Karpas-422 (cell line): Measurements from ENCODE around the gene MATR3. TPM values are rescaled to one million over a fixed set of nuclear protein-coding genes. Genes with fewer than 3 reads are reported as not detected.

ENCODE experiments used
- DNase-seq: peaks from one replicate; pipeline ENCODE4 v3.0.0-alpha.2; 2015
- H2AFZ ChIP-seq: fragments of 200-600 bp; sonication (generic); 2 replicates; pipeline ENCODE4 v1.6.1; 2014; ENCODE audit warnings: antibody characterized with exemption, low read length, mixed read lengths
- H3K27ac ChIP-seq: fragments of 200-600 bp; sonication (generic); 2 replicates; pipeline ENCODE4 v1.5.1; 2014; ENCODE audit warnings: mild to moderate bottlenecking, low read length, moderate library complexity
- H3K27me3 ChIP-seq: fragments of 200-600 bp; sonication (generic); 2 replicates; pipeline ENCODE4 v1.6.1; 2014; ENCODE audit warnings: low read length, mixed read lengths
- H3K36me3 ChIP-seq: fragments of 200-600 bp; sonication (generic); 2 replicates; pipeline ENCODE4 v1.6.1; 2014; ENCODE audit warnings: low read length, mixed read lengths; ENCODE audit not compliant: insufficient read depth
- H3K4me1 ChIP-seq: fragments of 200-600 bp; sonication (generic); 2 replicates; pipeline ENCODE4 v1.6.1; 2014; ENCODE audit warnings: mild to moderate bottlenecking, low read length, mixed read lengths
- H3K4me2 ChIP-seq: fragments of 200-600 bp; sonication (generic); 2 replicates; pipeline ENCODE4 v1.6.1; 2014; ENCODE audit warnings: low read length, low read depth, mild to moderate bottlenecking; ENCODE audit not compliant: poor library complexity, severe bottlenecking
- H3K4me3 ChIP-seq: fragments of 200-600 bp; sonication (generic); 2 replicates; pipeline ENCODE4 v1.5.1; 2014; ENCODE audit warnings: mild to moderate bottlenecking, antibody characterized with exemption, low read length, mixed read lengths
- H3K79me2 ChIP-seq: fragments of 200-600 bp; sonication (generic); 2 replicates; pipeline ENCODE4 v1.6.1; 2014; ENCODE audit warnings: mild to moderate bottlenecking, low read length, mixed read lengths
- H3K9ac ChIP-seq: fragments of 200-600 bp; sonication (generic); 2 replicates; pipeline ENCODE4 v1.6.0; 2014; ENCODE audit warnings: low read length
- H3K9me2 ChIP-seq: fragments of 200-600 bp; sonication (generic), shearing (Covaris generic); replicated peaks from 2 replicates; pipeline ENCODE4 v1.6.0; 2014; ENCODE audit warnings: mild to moderate bottlenecking, low read length, moderate library complexity; ENCODE audit not compliant: insufficient read depth
- H3K9me3 ChIP-seq: fragments of 300-700, 200-600 bp; sonication (generic); 2 replicates; pipeline ENCODE4 v1.6.1; 2014; ENCODE audit warnings: low read length, mixed read lengths
- H4K20me1 ChIP-seq: fragments of 200-600 bp; sonication (generic); 2 replicates; pipeline ENCODE4 v1.6.1; 2014; ENCODE audit warnings: mild to moderate bottlenecking, antibody characterized with exemption, low read length, low read depth; ENCODE audit not compliant: insufficient read depth
- total RNA-seq: library from RNA; depleted of rRNA; stranded (reverse); fragments of >200 nt; shearing (Covaris generic); gene quantifications from 2 replicates; pipeline ENCODE4 v1.2.3, GENCODE V29; 2014; ENCODE audit warnings: low replicate concordance

Gene MATR3
- total RNA-seq, 1 experiment from 2014 or later: 245 TPM

DNA sequence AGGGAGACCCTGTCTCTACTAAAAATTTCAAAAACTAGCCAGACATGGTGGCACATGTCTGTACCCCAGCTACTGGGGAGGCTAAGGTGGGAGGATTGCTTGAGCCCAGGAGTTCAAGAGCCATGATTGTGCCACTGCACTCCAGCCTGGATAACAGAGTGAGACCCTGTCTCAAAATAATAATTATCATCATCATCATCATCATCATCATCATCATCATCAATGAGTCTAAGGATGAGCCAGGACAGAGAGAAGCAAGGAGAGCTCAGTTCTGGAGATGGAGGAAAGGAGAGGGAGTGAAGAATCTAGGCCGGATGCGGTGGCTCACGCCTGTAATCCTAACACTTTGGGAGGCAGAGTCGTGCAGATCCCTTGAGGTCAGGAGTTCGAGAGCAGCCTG lies 36.7 kb upstream of the MATR3 start:
- no peak overlapping the region for H3K4me2 ChIP-seq
- H3K27me3 ChIP-seq: no peaks in the 10 kb centered on the region
- H3K79me2 ChIP-seq: no peaks in the 10 kb centered on the region
- no peak overlapping the region for H3K4me3 ChIP-seq
- no peak overlapping the region for H2AFZ ChIP-seq
- H3K27ac ChIP-seq: no peak overlapping the region
- H3K9ac ChIP-seq: no peak overlapping the region
- no peaks in the 10 kb centered on the region for H4K20me1 ChIP-seq
- no peaks in the 10 kb centered on the region for H3K4me1 ChIP-seq
- DNase-seq: no peak
- H3K36me3 ChIP-seq: no peaks in the 10 kb centered on the region
- H3K9me2 ChIP-seq: no peaks in the 10 kb centered on the region
- H3K9me3 ChIP-seq: no peaks in the 10 kb centered on the region

DNA sequence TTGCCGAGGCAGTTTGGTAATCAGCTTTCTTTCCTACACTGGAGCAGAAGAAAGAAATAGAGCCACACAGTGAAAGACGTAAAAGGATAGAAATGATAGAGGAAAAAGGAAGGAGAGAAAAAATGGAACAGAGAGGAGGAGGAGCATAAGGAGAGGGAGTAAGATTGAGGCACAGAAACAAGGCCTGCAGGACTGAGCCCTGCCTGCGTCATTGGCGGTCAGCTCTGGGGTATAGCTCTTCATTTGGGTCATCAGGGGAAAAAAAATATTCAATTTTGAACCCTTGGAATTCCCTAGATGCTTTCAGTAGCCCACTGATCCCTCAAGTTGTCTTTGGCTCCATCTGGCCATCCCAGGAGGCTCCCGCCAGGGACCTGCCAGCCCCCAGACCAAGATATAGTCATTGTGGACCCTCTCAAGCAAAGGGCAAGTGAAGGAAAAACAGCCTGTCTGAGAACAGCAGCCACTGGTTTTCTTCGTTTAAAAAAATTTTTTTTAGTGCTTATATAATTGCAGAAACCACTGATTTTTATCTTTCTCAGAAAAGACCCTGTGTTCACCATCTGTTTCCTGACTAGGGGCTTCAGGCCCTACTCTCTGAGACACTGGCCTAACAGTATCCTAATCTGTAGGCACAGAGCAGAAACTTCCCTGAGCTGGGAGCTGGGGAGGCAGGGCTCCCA lies 31.3 kb upstream of the MATR3 start:
- no peaks in the 10 kb centered on the region for H3K79me2 ChIP-seq
- H4K20me1 ChIP-seq: no peaks in the 10 kb centered on the region
- no peak overlapping the region for H3K4me2 ChIP-seq
- H2AFZ ChIP-seq: no peak overlapping the region
- DNase-seq: no peak
- H3K9me3 ChIP-seq: no peaks in the 10 kb centered on the region
- no peaks in the 10 kb centered on the region for H3K9me2 ChIP-seq
- no peaks in the 10 kb centered on the region for H3K36me3 ChIP-seq
- no peak overlapping the region for H3K27ac ChIP-seq
- H3K4me1 ChIP-seq: no peaks in the 10 kb centered on the region
- H3K4me3 ChIP-seq: no peak overlapping the region
- no peaks in the 10 kb centered on the region for H3K27me3 ChIP-seq
- H3K9ac ChIP-seq: no peak overlapping the region

DNA sequence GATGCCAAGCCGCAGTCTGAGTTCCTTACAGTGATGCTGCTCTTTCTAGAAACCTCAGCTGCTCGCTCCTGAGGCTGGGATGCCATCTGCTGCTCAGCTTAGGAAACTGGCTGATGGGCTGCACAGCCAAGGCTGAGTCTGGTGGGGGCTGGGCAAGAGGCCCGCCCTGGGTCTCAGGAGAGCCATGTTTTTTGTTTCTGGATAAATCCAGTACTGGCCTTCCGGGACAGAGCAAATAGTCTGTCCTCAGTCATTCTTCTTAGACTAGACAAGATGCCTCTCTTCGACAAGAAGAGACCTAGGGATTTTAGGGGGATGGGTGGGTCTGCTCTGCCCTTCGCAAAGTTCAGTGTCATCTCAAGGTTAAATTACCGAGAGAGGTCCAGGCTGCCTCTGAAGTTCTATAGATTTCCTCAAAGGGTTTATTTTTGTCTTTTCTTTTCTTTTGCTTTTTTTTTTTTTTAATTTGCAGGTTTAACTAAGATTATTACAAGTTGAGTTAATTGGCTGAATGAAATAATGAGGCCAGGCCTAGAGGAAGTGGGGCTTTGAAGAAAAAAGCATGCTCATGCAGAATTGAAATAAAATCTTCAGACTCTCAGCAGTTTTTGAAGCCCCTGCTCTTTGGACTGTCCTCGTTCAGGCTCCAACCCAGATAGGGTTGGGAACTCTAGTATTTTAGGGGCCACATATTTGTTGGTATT lies 30.6 kb upstream of the MATR3 start:
- DNase-seq: peak; percentile 89
- H3K4me3 ChIP-seq: no peak overlapping the region
- no peaks in the 10 kb centered on the region for H3K27me3 ChIP-seq
- no peaks in the 10 kb centered on the region for H3K9me2 ChIP-seq
- no peaks in the 10 kb centered on the region for H4K20me1 ChIP-seq
- no peaks in the 10 kb centered on the region for H3K36me3 ChIP-seq
- H3K79me2 ChIP-seq: no peaks in the 10 kb centered on the region
- no peak overlapping the region for H3K4me2 ChIP-seq
- H2AFZ ChIP-seq: no peak overlapping the region
- H3K9me3 ChIP-seq: no peaks in the 10 kb centered on the region
- no peak overlapping the region for H3K9ac ChIP-seq
- H3K4me1 ChIP-seq: no peaks in the 10 kb centered on the region
- no peak overlapping the region for H3K27ac ChIP-seq

DNA sequence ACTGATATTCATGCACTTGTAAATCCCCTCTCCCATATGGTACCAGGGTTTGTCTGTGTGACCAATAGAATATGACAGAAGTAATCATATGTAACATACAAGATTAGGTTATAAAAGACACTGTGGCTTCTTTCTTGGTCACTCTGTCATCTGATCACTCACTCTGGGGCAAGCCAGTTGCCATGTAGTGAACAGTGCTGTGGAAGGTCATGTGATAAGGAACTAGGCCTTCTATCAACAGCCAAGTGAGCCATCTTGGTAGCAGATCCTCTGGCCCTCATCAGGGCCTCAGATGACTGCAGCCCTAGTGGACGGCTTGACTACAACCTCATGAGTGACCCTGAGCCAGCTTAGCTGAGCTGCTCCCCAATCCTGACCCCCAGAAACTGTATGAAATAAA lies 30.0 kb upstream of the MATR3 start:
- no peak overlapping the region for H2AFZ ChIP-seq
- no peak overlapping the region for H3K9ac ChIP-seq
- H3K36me3 ChIP-seq: no peaks in the 10 kb centered on the region
- no peaks in the 10 kb centered on the region for H3K27me3 ChIP-seq
- no peak for DNase-seq
- no peaks in the 10 kb centered on the region for H3K79me2 ChIP-seq
- no peak overlapping the region for H3K4me2 ChIP-seq
- no peaks in the 10 kb centered on the region for H4K20me1 ChIP-seq
- peaks cover 3% of the 10 kb centered on the region for H3K4me1 ChIP-seq
- no peaks in the 10 kb centered on the region for H3K9me2 ChIP-seq
- no peak overlapping the region for H3K4me3 ChIP-seq
- H3K27ac ChIP-seq: no peak overlapping the region
- H3K9me3 ChIP-seq: no peaks in the 10 kb centered on the region

GRCh38 chr5:139263946-139264345 lies 29.6 kb upstream of the MATR3 start:
- no peak overlapping the region for H3K27ac ChIP-seq
- no peaks in the 10 kb centered on the region for H3K27me3 ChIP-seq
- no peaks in the 10 kb centered on the region for H3K79me2 ChIP-seq
- H3K9me2 ChIP-seq: no peaks in the 10 kb centered on the region
- H2AFZ ChIP-seq: no peak overlapping the region
- no peaks in the 10 kb centered on the region for H3K9me3 ChIP-seq
- H4K20me1 ChIP-seq: no peaks in the 10 kb centered on the region
- H3K4me3 ChIP-seq: no peak overlapping the region
- H3K36me3 ChIP-seq: no peaks in the 10 kb centered on the region
- no peak overlapping the region for H3K4me2 ChIP-seq
- no peak for DNase-seq
- peaks cover 5% of the 10 kb centered on the region for H3K4me1 ChIP-seq
- H3K9ac ChIP-seq: no peak overlapping the region

GRCh38 chr5:139265001-139265400 lies 28.5 kb upstream of the MATR3 start:
- Histone ChIP-seq H3K27ac (no peak overlapping the region), H4K20me1 (no peaks in the 10 kb centered on the region), H2AFZ (no peak overlapping the region), H3K9ac (no peak overlapping the region), H3K9me3 (no peaks in the 10 kb centered on the region), H3K4me2 (no peak overlapping the region), H3K4me1 (peaks cover 5% of the 10 kb centered on the region), H3K79me2 (no peaks in the 10 kb centered on the region), H3K9me2 (no peaks in the 10 kb centered on the region), H3K36me3 (no peaks in the 10 kb centered on the region), H3K27me3 (no peaks in the 10 kb centered on the region), H3K4me3 (no peak overlapping the region)
- DNase-seq: no peak

DNA sequence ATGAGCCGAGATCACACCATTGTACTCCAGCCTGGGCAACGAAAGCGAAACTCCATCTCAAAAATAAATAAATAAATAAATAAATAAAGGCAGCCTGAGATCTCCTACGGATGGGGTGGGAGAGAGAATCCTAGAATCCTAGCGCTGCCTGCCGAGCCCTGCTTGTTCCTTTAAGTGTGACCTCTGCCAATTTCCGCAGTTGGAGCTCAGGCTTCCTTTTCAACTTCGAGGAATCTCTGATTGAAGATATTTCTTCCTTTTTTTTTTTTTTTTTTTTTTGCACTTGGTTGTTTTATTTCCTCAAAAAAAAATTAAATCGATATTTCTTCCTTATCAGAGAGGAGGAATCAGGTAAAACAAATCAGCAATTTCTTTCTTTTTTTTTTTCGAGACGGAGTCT lies 27.3 kb upstream of the MATR3 start:
- H3K4me1 ChIP-seq: peaks cover 5% of the 10 kb centered on the region

GRCh38 chr5:139267481-139267880 lies 26.1 kb upstream of the MATR3 start:
- Histone ChIP-seq H3K27ac (no peak overlapping the region), H3K4me1 (peaks cover 5% of the 10 kb centered on the region), H3K9me3 (no peaks in the 10 kb centered on the region), H3K9ac (no peak overlapping the region), H3K9me2 (no peaks in the 10 kb centered on the region), H4K20me1 (no peaks in the 10 kb centered on the region), H3K27me3 (no peaks in the 10 kb centered on the region), H3K4me3 (no peak overlapping the region), H2AFZ (no peak overlapping the region), H3K79me2 (no peaks in the 10 kb centered on the region), H3K36me3 (no peaks in the 10 kb centered on the region), H3K4me2 (no peak overlapping the region)
- DNase-seq: no peak

More for the DNA sequence above, 27.3 kb upstream of the MATR3 start:
- Histone ChIP-seq H3K4me3 (no peak overlapping the region), H3K79me2 (no peaks in the 10 kb centered on the region), H4K20me1 (no peaks in the 10 kb centered on the region), H2AFZ (no peak overlapping the region), H3K9me3 (no peaks in the 10 kb centered on the region), H3K4me2 (no peak overlapping the region), H3K36me3 (no peaks in the 10 kb centered on the region), H3K27me3 (no peaks in the 10 kb centered on the region), H3K9ac (no peak overlapping the region), H3K27ac (no peak overlapping the region), H3K9me2 (no peaks in the 10 kb centered on the region)
- no peak for DNase-seq
